ENCODE results near the gene AGBL1. TPM values are rescaled to one million over a fixed set of nuclear protein-coding genes. Genes with fewer than 3 reads are reported as not detected.

AGBL1 gene
- total and polyA plus RNA-seq, 2 donors (not counting 3 experiments of a cell fraction or from before 2014, with no cell fraction given), result not detected

DNA sequence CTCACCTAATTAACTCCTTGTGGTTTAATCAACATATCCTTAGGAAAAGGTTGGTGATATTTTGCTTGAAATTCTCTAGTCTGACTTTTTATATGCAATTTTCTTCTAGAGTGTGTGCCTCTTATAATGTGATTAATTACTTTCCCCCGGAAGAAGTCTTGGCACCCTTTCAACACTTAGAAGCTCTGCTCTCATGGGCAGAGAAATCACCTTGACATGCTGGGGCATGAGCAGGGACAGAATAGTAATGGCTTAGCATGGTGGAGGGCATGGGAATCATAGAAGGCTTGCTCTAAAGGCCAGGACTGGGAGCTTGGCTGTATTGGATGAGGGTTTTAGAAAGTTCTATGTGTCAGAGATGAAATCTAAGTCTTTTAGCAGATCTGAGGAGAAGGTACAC, 293.5 kb downstream of the AGBL1 start:
- TF ChIP-seq EZH2 (IDR thresholded peaks at IDR 0.05; ENCODE audit: borderline replicate concordance, low read depth, low read length, severe bottlenecking), result no peak
- no peak for TF ChIP-seq CTCF (IDR thresholded peaks at IDR 0.05; ENCODE audit: extremely low read depth in 1 of 2, insufficient read depth in 1 of 2, low read depth in 1 of 2, low read length in 2 of 2)
- TF ChIP-seq JUN (IDR thresholded peaks at IDR 0.05; ENCODE audit: borderline replicate concordance, insufficient read depth, insufficient read length, low read depth), result no peak
- no peak for TF ChIP-seq FOS (IDR thresholded peaks at IDR 0.05; ENCODE audit: borderline replicate concordance, insufficient read depth, low read length)
- no peak for TF ChIP-seq POLR2AphosphoS5 (IDR thresholded peaks at IDR 0.05; ENCODE audit: insufficient read depth, low read depth, low read length)
- no peak for TF ChIP-seq POLR2A (IDR thresholded peaks at IDR 0.05; ENCODE audit: low read depth, low read length)
- TF ChIP-seq, protein P1, sequence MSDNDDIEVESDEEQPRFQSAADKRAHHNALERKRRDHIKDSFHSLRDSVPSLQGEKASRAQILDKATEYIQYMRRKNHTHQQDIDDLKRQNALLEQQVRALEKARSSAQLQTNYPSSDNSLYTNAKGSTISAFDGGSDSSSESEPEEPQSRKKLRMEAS (IDR thresholded peaks at IDR 0.05; ENCODE audit: insufficient read depth, insufficient read length), result no peak
- no peak for TF ChIP-seq GATA2 (IDR thresholded peaks at IDR 0.05; ENCODE audit: insufficient read depth, insufficient read length, low read depth, low read length)
- no peak for TF ChIP-seq MYC (IDR thresholded peaks at IDR 0.05; ENCODE audit: low read depth, low read length)
- dilution Hi-C loops (cut with MboI; ENCODE audit: extremely low pct_ligation_motif_present, low sequenced_read_pairs), result no loop called here
- DNase-seq (ENCODE audit: low read depth, low spot score) (no peak), FAIRE-seq (no peak)
- Histone ChIP-seq H3K9ac (replicated peaks; ENCODE audit: extremely low read depth, insufficient read depth, low read length) (no peak overlapping the region), H3K27ac (ENCODE audit: insufficient read depth, low read depth, low read length) (no peak overlapping the region), H3K9me3 (replicated peaks; ENCODE audit: control insufficient read depth, insufficient read depth, low read length) (peaks cover 13% of the 10 kb centered on the region), H3K4me2 (ENCODE audit: insufficient read depth, low read length) (no peak overlapping the region), H4K20me1 (replicated peaks; ENCODE audit: control insufficient read depth, extremely low read depth, insufficient read depth, low read length) (no peaks in the 10 kb centered on the region), H3K9me1 (replicated peaks; ENCODE audit: control insufficient read depth, extremely low read depth, insufficient read depth, low read length) (no peaks in the 10 kb centered on the region), H3K79me2 (ENCODE audit: control insufficient read depth, insufficient read depth, low read length) (no peaks in the 10 kb centered on the region), H3K27me3 (ENCODE audit: control insufficient read depth in 2 of 2, insufficient read depth in 2 of 2, low read length in 2 of 2) (no peaks in the 10 kb centered on the region), H3K4me3 (replicated peaks in 1 of 3; ENCODE audit: insufficient read depth in 1 of 3, low read depth in 1 of 3, low read length in 3 of 3) (no peak overlapping the region), H3K4me1 (ENCODE audit: control insufficient read depth, extremely low read depth, insufficient read depth, low read length) (no peaks in the 10 kb centered on the region), H3K36me3 (ENCODE audit: control insufficient read depth in 2 of 2, extremely low read depth in 1 of 2, insufficient read depth in 2 of 2, low read length in 2 of 2) (no peaks in the 10 kb centered on the region), H2AFZ (ENCODE audit: low read depth, low read length) (no peak overlapping the region)
- intact Hi-C loops (cut with micrococcal nuclease), result no loop called here
- no TSS peak for BruUV-seq (replicated peaks)
- ChIA-PET CTCF (no interaction called here), POLR2A (no interaction called here)

All from endothelial cell of umbilical vein (primary cell).